HUES48 (cell line): Measurements from ENCODE around the gene MAPKAP1.

ENCODE experiments used
- H3K27ac ChIP-seq: one replicate; pipeline ENCODE4 v1.7.0; 2013; ENCODE audit warnings: low read depth, low read length, inconsistent platforms
- H3K27me3 ChIP-seq: 2 replicates; pipeline ENCODE4 v1.6.1; 2013; ENCODE audit warnings: mild to moderate bottlenecking, low read length; ENCODE audit not compliant: control insufficient read depth, insufficient read depth
- H3K36me3 ChIP-seq: 2 replicates; pipeline ENCODE4 v1.6.1; 2013; ENCODE audit warnings: low read length; ENCODE audit not compliant: control insufficient read depth, insufficient read depth
- H3K4me1 ChIP-seq: 2 replicates; pipeline ENCODE4 v1.6.1; 2013; ENCODE audit warnings: mild to moderate bottlenecking, low read length; ENCODE audit not compliant: control insufficient read depth, insufficient read depth
- H3K4me3 ChIP-seq: 2 replicates; pipeline ENCODE4 v1.5.1; 2013; ENCODE audit warnings: mild to moderate bottlenecking, low read depth, low read length
- H3K9ac ChIP-seq: 2 replicates; pipeline ENCODE4 v1.6.1; 2013; ENCODE audit warnings: mild to moderate bottlenecking, low read depth, low read length, moderate library complexity
- H3K9me3 ChIP-seq: 2 replicates; pipeline ENCODE4 v1.6.1; 2013; ENCODE audit warnings: low read length; ENCODE audit not compliant: control insufficient read depth, insufficient read depth

The MAPKAP1 gene

GRCh38 chr9:125493384-125493783 lies 213.6 kb downstream of the MAPKAP1 start:
- Histone ChIP-seq H3K9me3 (no peaks in the 10 kb centered on the region), H3K4me1 (peaks cover 33% of the 10 kb centered on the region), H3K27ac (no peak overlapping the region), H3K27me3 (no peaks in the 10 kb centered on the region), H3K36me3 (no peaks in the 10 kb centered on the region), H3K4me3 (no peak overlapping the region), H3K9ac (no peak overlapping the region)

GRCh38 chr9:125492719-125493118 lies 214.3 kb downstream of the MAPKAP1 start:
- Histone ChIP-seq H3K9me3 (no peaks in the 10 kb centered on the region), H3K36me3 (no peaks in the 10 kb centered on the region), H3K4me1 (peaks cover 31% of the 10 kb centered on the region), H3K9ac (no peak overlapping the region), H3K27ac (no peak overlapping the region), H3K27me3 (no peaks in the 10 kb centered on the region), H3K4me3 (no peak overlapping the region)

- Histone ChIP-seq H3K9me3 (no peaks in the 10 kb centered on the region), H3K27ac (no peak overlapping the region), H3K4me1 (0 out of 2 replicates have a peak, but pooled peaks cover 3% of the 10 kb centered on the region), H3K4me3 (no peak overlapping the region), H3K9ac (no peak overlapping the region), H3K27me3 (no peaks in the 10 kb centered on the region), H3K36me3 (no peaks in the 10 kb centered on the region)
Measured at GRCh38 chr9:125487842-125488241, 219.2 kb downstream of the MAPKAP1 start.

GRCh38 chr9:125486576-125486975 lies 220.4 kb downstream of the MAPKAP1 start:
- H3K36me3 ChIP-seq = no peaks in the 10 kb centered on the region
- 0 out of 2 replicates have a peak, but pooled peaks cover 3% of the 10 kb centered on the region for H3K4me1 ChIP-seq
- H3K27ac ChIP-seq = no peak overlapping the region
- H3K9ac ChIP-seq = no peak overlapping the region
- H3K27me3 ChIP-seq = no peaks in the 10 kb centered on the region
- H3K9me3 ChIP-seq = no peaks in the 10 kb centered on the region
- H3K4me3 ChIP-seq = no peak overlapping the region

- Histone ChIP-seq H3K9ac (no peak overlapping the region), H3K27ac (no peak overlapping the region)
Measured at GRCh38 chr9:125486152-125486508, 220.9 kb downstream of the MAPKAP1 start.

GRCh38 chr9:125485471-125486151 lies 221.4 kb downstream of the MAPKAP1 start:
- H3K36me3 ChIP-seq = no peaks in the 10 kb centered on the region
- H3K9ac ChIP-seq = no peak overlapping the region
- no peak overlapping the region for H3K27ac ChIP-seq
- H3K27me3 ChIP-seq = no peaks in the 10 kb centered on the region
- no peak overlapping the region for H3K4me3 ChIP-seq
- 0 out of 2 replicates have a peak, but pooled peaks cover 3% of the 10 kb centered on the region for H3K4me1 ChIP-seq
- no peaks in the 10 kb centered on the region for H3K9me3 ChIP-seq

More at GRCh38 chr9:125486152-125486508, 220.9 kb downstream of the MAPKAP1 start:
- Histone ChIP-seq H3K36me3 (no peaks in the 10 kb centered on the region), H3K9me3 (no peaks in the 10 kb centered on the region), H3K4me3 (no peak overlapping the region), H3K4me1 (0 out of 2 replicates have a peak, but pooled peaks cover 3% of the 10 kb centered on the region), H3K27me3 (no peaks in the 10 kb centered on the region)

GRCh38 chr9:125484350-125485282 lies 222.4 kb downstream of the MAPKAP1 start:
- Histone ChIP-seq H3K4me1 (0 out of 2 replicates have a peak, but pooled peaks cover 3% of the 10 kb centered on the region), H3K36me3 (no peaks in the 10 kb centered on the region), H3K9ac (no peak overlapping the region)

GRCh38 chr9:125483697-125484096 lies 223.3 kb downstream of the MAPKAP1 start:
- no peaks in the 10 kb centered on the region for H3K27me3 ChIP-seq
- H3K27ac ChIP-seq = no peak overlapping the region
- no peaks in the 10 kb centered on the region for H3K9me3 ChIP-seq
- H3K4me1 ChIP-seq = 0 out of 2 replicates have a peak, but pooled peaks cover 3% of the 10 kb centered on the region
- peaks cover 2% of the 10 kb centered on the region; the same call in 1 of the 2 replicates for H3K36me3 ChIP-seq
- H3K4me3 ChIP-seq = no peak overlapping the region
- no peak overlapping the region for H3K9ac ChIP-seq

More at GRCh38 chr9:125484350-125485282, 222.4 kb downstream of the MAPKAP1 start:
- Histone ChIP-seq H3K4me3 (no peak overlapping the region), H3K9me3 (no peaks in the 10 kb centered on the region), H3K27me3 (no peaks in the 10 kb centered on the region), H3K27ac (no peak overlapping the region)

- H3K27ac ChIP-seq = no peak overlapping the region
- 0 out of 2 replicates have a peak, but pooled peaks cover 3% of the 10 kb centered on the region for H3K4me1 ChIP-seq
- H3K4me3 ChIP-seq = no peak overlapping the region
- peaks cover 11% of the 10 kb centered on the region for H3K36me3 ChIP-seq
- H3K9ac ChIP-seq = no peak overlapping the region
- no peaks in the 10 kb centered on the region for H3K9me3 ChIP-seq
- H3K27me3 ChIP-seq = no peaks in the 10 kb centered on the region
Measured at GRCh38 chr9:125479846-125480615, 227.0 kb downstream of the MAPKAP1 start.

- Histone ChIP-seq H3K27ac (no peak overlapping the region), H3K9ac (no peak overlapping the region), H3K36me3 (peaks cover 11% of the 10 kb centered on the region), H3K27me3 (no peaks in the 10 kb centered on the region), H3K4me1 (peaks cover 11% of the 10 kb centered on the region), H3K9me3 (no peaks in the 10 kb centered on the region), H3K4me3 (no peak overlapping the region)
Measured at GRCh38 chr9:125477089-125477544, 229.9 kb downstream of the MAPKAP1 start.
